T-helper 9 cell (primary cell): Measurements from ENCODE around the gene KY.

Experiments
- DNase-seq: peaks from one replicate; pipeline ENCODE4 v3.0.0-alpha.2; 2020
- total RNA-seq, 2 donors: gene quantifications; one replicate each; lab custom pipeline; 2026; lab: John Stamatoyannopoulos, UW

Gene KY
- total RNA-seq, result 0 reads per million in 2 donors

DNA sequence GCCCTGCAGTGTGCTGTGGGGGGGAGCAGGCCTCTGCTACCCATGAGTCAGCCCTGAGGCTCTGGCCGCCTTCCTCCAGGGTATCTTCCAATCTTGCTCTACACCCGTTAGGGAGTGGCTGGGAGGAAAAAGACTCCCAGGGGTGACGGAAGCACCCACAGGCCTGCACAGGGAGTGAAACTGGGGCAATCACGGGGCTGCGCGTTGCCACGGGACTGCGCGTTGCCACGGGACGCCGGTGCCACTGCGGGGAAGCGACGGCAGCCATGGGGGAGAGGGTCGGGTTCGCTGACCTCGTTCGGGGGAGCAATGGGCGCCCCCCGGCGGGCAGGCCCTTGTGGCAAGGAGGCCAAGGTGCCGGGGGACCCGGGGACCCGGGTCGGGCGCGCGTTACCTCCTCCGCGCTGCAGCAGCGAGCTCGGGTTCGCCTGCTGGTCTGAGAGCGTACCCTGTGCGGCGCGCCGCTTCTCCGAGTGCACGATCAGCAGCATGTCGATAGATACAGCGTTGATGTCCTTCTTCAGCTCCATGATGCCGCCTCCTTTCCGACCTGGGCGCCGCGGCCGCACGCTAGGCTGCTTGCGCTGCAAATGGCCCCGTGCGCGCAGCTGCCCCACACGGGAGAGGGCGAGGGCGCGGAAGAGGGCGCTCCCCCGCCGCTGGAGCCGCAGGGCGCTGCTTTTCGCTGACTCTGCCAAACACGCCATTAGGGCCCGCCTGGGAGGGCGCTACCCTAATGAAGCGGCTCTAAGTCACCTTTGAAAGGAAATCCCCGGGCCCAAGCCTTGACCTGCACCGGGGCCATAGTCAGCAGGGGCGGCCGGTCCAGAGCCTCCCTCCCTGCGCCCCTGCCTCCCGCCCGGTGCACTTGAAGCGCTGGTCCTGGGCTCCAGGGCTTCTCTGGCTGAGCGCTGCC lies at the start of gene KY:
Gene KY (minus strand): TSS at position 592 of the 916 bp plus-strand sequence. CDS start 62 bp downstream, at position 530.
- no peak for DNase-seq

- DNase-seq, result no peak
Observed at GRCh38 chr3:134699721-134700120, 48.9 kb upstream of the KY start.

DNA sequence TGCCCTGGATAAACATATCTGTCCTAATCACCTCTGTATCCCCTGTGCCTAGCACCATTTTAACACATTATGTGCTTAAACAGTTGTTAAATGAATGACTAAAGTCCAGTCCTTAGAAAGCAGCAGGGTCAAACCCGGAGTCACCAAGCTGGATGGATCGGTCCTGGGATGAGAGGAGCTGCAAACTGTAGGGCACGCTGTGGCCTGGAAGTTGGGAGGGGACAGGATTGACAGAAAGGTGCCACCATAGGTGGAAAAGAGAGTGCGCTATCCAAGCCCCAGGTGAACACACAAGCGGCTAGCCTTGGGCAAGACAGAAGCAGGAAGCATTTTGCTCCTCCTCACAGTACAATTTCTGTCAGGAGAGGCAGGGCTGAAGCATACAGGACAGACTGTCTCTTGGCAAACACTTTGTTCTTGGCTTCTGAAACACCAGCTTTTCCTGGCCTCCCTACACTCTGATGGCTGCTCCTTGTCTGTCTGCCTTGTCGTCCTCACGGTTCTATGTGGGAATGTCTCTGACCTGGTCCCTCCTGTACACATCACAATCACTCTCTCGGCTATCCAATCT lies 48.4 kb upstream of the KY start:
- no peak for DNase-seq

GRCh38 chr3:134697830-134698689 lies 47.2 kb upstream of the KY start:
- no peak for DNase-seq

DNA sequence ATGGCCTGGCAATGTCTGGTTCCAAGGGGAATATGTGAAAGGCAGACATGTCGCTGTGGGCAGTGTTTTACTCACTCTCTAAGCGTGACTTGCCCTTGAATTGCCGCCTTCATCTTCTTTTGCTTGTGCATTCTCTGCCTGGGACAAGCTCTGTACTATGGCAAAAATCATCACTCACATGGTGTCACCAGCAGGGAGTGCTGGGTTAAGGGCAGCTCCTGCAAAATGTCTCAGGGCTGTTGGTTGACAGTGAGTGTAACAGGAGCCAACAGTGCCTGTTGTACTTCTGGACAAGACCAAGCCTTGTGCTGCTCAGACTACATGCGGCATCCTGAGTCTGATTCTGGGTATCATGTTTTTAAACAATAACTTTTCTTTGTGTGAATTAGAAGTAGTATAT lies 45.3 kb upstream of the KY start:
- no peak for DNase-seq

- DNase-seq, result no peak
Observed at GRCh38 chr3:134694946-134695543, 44.2 kb upstream of the KY start.

DNA sequence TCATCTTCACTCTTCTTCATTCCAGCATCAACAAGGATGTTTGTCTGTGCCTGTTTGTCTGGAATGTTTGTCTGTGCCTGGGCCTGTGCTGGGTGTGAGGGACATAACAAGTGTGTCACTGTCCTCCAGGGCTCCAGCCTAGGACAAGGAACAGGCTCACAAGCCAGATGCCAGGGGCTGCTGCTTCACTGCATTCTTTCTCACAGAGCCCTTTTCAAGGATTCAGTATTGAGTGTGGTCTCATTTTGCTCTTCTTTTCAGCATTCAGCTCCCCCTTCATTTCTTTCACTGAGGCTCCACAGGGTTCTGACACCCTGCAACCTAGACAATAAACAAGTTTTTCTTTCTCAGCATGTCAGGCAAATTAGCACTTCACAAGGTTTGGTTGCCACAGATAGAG lies 43.6 kb upstream of the KY start:
- DNase-seq, result no peak

DNA sequence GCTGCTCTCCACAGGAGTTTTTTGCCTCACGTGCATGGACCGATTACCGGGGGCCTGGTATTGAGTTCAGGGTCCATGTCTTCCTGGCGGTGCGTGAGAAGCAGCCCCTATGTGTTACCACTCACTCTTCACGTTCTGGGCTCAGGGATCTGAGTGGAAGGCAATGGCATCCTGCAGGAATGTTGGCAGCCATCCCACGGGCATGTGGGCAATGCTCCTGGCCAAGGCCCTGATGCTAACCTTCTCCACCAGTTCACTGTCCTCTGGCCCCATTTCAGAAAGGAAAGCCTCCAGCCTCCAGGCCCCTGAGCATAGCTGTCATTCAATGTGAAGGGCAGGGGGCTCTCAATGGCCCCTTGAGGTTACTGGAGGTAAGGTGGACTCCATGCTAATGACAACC lies 43.0 kb upstream of the KY start:
- no peak for DNase-seq

DNA sequence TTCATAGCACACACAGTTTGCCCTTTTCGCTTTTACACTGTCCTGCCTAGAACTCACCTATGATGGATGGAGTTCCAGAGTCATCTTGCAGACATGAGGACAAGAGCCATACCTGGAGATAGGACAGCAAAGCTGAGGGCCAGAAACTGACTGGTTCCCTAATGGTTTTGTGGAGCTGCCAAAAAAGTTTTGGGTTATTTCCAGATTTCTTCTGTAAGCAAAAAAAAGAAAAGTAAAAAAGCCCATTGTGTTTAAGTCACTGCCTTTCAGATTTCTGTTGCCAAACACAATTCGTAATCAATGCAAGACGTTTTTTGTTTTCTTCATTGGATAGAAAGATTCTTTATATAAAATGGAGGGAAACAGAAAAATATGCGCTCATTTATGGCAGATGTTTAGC lies 42.4 kb upstream of the KY start:
- DNase-seq, result no peak

GRCh38 chr3:134690226-134690625 lies 39.4 kb upstream of the KY start:
- DNase-seq, result no peak

DNA sequence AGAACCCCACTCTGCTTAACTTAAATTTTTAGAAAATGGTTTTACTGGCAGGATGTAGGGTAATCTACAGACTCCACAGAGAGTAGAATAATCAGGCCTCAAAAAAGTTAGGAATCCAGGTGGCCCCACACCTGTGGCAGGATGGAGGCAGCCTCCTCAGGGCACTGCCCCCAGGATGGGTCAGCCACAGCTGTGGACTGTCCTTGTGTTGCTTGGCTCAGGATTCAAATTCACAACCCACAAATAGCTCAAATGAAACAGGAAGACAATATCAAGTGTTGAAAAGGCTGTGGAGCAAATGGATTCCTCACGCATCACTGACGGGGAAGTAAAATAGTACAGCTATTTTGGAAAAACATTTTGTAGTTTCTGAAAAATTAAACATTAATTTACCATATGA lies 36.8 kb upstream of the KY start:
- no peak for DNase-seq

DNA sequence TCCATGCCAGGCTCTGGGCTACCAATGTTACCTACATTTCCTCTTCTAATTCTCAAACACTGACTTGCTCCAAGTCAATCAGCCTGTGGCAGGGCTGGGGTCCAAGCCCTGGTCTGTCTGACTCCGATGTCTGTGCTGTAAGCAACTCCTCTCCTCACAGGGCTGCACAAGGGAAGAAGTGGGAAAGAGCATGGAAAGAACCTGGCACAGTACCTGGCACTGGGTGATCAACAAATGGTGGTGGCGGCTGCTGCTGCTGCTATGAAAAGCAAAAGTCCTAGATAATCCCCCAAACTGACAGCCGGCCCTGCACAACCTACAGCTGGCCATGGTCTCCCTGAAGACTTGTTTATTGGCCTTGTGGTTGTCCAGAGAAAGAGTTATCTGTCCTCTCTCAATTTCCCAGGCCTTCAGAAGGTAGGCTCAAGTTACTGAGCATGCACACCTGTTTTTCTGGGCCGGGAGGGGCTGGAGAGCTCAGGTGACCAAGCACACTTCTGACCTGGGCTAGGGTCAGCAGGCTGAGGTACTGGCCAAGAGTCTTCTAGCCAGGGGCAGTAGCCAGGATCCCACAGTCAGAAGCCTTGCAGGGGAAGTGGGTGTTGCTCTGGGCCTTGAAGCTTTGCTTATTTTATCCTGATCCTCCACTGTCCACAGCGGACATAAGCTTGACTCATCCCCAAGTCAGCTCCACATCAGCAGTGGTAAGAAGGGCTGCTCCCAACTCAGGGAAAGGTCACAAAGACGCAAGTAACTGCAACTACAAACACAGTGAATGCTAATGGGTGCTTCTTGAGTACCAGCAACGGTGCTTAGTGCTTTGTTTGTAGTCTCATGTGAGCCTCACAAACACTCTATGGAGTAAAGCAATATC lies 35.3 kb upstream of the KY start:
- DNase-seq, result no peak

- DNase-seq, result no peak
Observed at GRCh38 chr3:134682196-134682880, 31.5 kb upstream of the KY start.

GRCh38 chr3:134681522-134681900 lies 30.7 kb upstream of the KY start:
- no peak for DNase-seq

DNA sequence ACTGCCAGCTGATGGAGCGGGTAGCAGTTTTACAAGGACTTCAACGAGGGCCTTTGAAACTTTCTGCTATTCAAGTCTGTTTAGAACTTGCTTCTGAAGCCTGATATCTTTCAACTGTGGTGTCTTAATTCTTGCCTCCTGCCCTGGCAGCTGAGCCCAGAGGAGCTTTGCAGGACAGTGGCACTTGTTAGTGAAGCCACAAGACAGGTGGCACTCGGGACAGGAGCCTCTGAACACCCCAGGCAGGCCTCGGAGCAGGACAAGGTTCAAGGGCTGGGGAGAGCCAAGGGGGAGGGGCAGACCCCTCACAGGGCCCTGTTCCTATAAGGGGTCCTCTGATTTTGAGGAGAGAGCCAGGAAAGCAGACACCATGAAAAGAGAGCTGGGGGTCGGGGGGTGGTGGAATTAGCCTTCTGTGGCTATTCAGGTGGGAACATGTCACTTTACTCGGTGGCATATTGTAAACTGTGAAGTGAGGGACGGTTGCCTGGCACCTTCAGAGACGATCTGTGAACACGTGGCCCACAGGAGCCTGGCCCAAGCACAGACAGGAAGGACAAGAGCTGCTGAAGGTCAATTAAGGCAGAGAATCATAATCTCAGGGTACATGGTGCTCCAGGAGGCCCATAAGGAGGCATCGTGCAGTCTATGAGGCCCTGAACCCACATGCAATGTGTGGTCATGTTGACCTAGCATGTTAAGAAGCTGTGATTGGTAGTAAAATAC lies 30.1 kb upstream of the KY start:
- no peak for DNase-seq

GRCh38 chr3:134677987-134678308 lies 27.1 kb upstream of the KY start:
- DNase-seq, result no peak

DNA sequence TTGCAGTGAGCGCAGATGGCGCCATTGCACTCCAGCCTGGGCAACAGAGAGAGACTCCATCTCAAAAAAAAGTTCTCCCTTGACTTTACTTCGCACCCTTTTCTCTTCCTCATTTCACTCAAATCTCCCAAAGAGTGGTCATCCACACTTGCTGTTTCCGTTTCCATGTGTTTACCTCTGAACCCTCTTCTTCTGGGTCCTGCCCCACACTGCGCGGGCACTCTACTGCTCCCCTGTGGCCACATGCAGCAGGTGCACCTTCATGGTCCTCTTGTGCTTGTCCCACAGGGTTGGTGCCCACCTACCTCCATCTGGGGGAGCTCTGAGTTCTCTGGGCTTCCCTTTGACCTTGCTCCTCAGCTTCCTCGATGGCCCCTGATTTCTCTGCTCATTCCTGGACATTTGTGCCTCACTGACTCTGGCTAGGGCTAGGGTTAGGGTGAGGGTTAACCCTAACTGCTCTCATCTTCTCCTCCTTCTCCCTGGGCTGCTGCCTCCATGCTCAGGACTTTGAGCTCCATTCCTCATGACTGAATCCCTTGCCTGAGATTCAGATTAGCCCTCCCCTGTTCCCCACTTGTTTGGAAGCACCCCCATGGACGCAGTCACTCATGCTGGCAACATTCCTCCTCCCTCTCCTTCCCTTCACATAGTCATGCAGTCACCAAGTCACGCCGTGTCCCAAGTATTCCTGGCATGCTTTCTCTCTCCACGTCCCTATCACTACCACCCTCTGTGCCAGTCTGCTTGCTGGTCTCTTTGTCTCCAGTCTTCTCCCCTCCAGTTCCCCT lies 26.6 kb upstream of the KY start:
- no peak for DNase-seq

GRCh38 chr3:134675726-134676256 lies 25.0 kb upstream of the KY start:
- no peak for DNase-seq

DNA sequence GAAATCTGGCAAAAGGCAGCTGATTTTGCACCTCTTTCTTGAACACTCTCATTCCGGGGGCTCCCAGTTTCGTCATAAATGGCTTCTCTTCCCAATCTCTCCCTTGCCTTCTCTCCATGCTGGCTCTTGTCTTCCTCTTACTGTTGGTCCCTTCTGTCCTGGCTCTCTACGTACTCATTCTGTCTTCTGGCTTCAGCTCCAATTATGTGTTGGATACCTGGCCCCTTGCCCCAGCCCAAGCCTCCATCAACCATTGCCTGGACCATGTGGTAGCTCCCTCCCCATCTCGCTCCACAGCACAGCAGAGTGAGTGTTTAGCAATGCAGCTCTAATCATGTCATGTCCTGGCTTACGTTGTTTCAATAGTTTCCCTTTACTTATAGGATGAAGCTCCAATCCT lies 21.7 kb upstream of the KY start:
- DNase-seq, result no peak

- DNase-seq, result no peak
Observed at GRCh38 chr3:134667956-134668355, 17.1 kb upstream of the KY start.
